IMR-90 (cell line): ENCODE results near the gene OR10W1. TPM values are rescaled to one million over a fixed set of nuclear protein-coding genes. Genes with fewer than 3 reads are reported as not detected.

ENCODE experiments used
- ATAC-seq: fragments of 200-7000 bp; cut with Tn5 transposase; 2 replicates; pipeline ENCODE4 v1.9.1; 2020; ENCODE audit warnings: low read depth, mild to moderate bottlenecking, moderate library complexity
- Bru-seq: library from RNA; stranded (reverse); fragments of 400-500 nt; gene quantifications from one replicate; lab custom pipeline; 2021; lab: Mats Ljungman, UMichigan
- BruChase-seq, 2 experiments: library from RNA; stranded (reverse); fragments of 400-500 nt; gene quantifications; one replicate each; lab custom pipeline; 2021; lab: Mats Ljungman, UMichigan
- BruUV-seq: library from RNA; stranded (reverse); fragments of 400-500 nt; replicated peaks from 2 replicates; lab custom pipeline; 2021; lab: Mats Ljungman, UMichigan
- CTCF ChIA-PET: fragments of 300-600 bp; formaldehyde crosslinking; extraction: SDS; loops from one replicate; lab custom pipeline; 2021; ENCODE audit warnings: antibody characterized with exemption; lab: Yijun Ruan, JAX
- POLR2A ChIA-PET: fragments of 300-600 bp; sonication (Branson Sonifier 250); formaldehyde crosslinking; loops from one replicate; lab custom pipeline; 2022; ENCODE audit warnings: antibody characterized with exemption; ENCODE audit not compliant: unreplicated experiment; lab: Charles Lee
- DNase-seq: peaks from one replicate; pipeline ENCODE4 v3.0.0; 2013
- H2AFZ ChIP-seq: replicated peaks from 2 replicates; pipeline ENCODE3; 2013; ENCODE audit warnings: low read length, mild to moderate bottlenecking; ENCODE audit not compliant: poor library complexity
- H2AK5ac ChIP-seq: 2 replicates; pipeline ENCODE4 v1.6.1; 2013; ENCODE audit warnings: low read depth, low read length, inconsistent platforms
- H2AK9ac ChIP-seq: replicated peaks from 2 replicates; pipeline ENCODE3; 2013; ENCODE audit warnings: mild to moderate bottlenecking, low read depth, low read length, moderate library complexity; ENCODE audit not compliant: poor library complexity
- H2BK120ac ChIP-seq: 2 replicates; pipeline ENCODE4 v1.6.1; 2013; ENCODE audit warnings: low read depth, low read length, inconsistent platforms
- H2BK15ac ChIP-seq: 3 replicates; pipeline ENCODE4 v1.6.1; 2013; ENCODE audit warnings: low read depth, low read length, inconsistent platforms
- H2BK20ac ChIP-seq: 2 replicates; pipeline ENCODE4 v1.6.1; 2013; ENCODE audit warnings: low read depth, mild to moderate bottlenecking, inconsistent platforms, low read length, moderate library complexity
- H2BK5ac ChIP-seq: 2 replicates; pipeline ENCODE4 v1.6.1; 2013; ENCODE audit warnings: mild to moderate bottlenecking, low read depth, low read length, inconsistent platforms; ENCODE audit not compliant: poor library complexity, severe bottlenecking
- H3K14ac ChIP-seq: replicated peaks from 2 replicates; pipeline ENCODE4 v1.6.1; 2013; ENCODE audit warnings: low read depth, low read length, inconsistent platforms
- H3K18ac ChIP-seq: 2 replicates; pipeline ENCODE4 v1.6.1; 2013; ENCODE audit warnings: low read depth, low read length, control low read depth
- H3K23ac ChIP-seq: 2 replicates; pipeline ENCODE4 v1.6.1; 2013; ENCODE audit warnings: low read depth, low read length, inconsistent platforms
- H3K27ac ChIP-seq: 2 replicates; pipeline ENCODE4 v1.5.1; 2013; ENCODE audit warnings: mild to moderate bottlenecking, control low read depth, low read length; ENCODE audit not compliant: insufficient read depth
- H3K27me3 ChIP-seq: 2 replicates; pipeline ENCODE4 v1.6.1; 2013; ENCODE audit warnings: low read length; ENCODE audit not compliant: control insufficient read depth, insufficient read depth
- H3K36me3 ChIP-seq: 2 replicates; pipeline ENCODE4 v1.6.1; 2013; ENCODE audit warnings: low read length, mixed read lengths; ENCODE audit not compliant: control insufficient read depth, insufficient read depth
- H3K4ac ChIP-seq: 2 replicates; pipeline ENCODE4 v1.6.1; 2013; ENCODE audit warnings: low read depth, low read length, inconsistent platforms
- H3K4me1 ChIP-seq: 2 replicates; pipeline ENCODE4 v1.6.1; 2013; ENCODE audit warnings: low read length, mixed read lengths; ENCODE audit not compliant: control insufficient read depth, insufficient read depth
- H3K4me2 ChIP-seq: 2 replicates; pipeline ENCODE4 v1.6.1; 2013; ENCODE audit warnings: low read depth, mild to moderate bottlenecking, control low read depth, low read length, moderate library complexity
- H3K4me3 ChIP-seq: 2 replicates; pipeline ENCODE4 v1.5.1; 2013; ENCODE audit warnings: low read depth, mild to moderate bottlenecking, control low read depth, low read length, moderate library complexity; ENCODE audit not compliant: insufficient read depth
- H3K56ac ChIP-seq: 2 replicates; pipeline ENCODE4 v1.6.1; 2013; ENCODE audit warnings: low read length, inconsistent platforms; ENCODE audit not compliant: insufficient read depth; ENCODE audit errors: extremely low read depth
- H3K79me1 ChIP-seq, 2 experiments: 2 replicates each; pipeline ENCODE4 v1.6.1; 2013; ENCODE audit warnings: low read length in 2 of 2, inconsistent platforms in 1 of 2, low read depth in 1 of 2
- H3K9ac ChIP-seq: 2 replicates; pipeline ENCODE4 v1.6.1; 2013; ENCODE audit warnings: low read depth, low read length, control low read depth
- H3K9me1 ChIP-seq: 2 replicates; pipeline ENCODE4 v1.6.1; 2013; ENCODE audit warnings: low read length, inconsistent platforms; ENCODE audit not compliant: insufficient read depth
- H3K9me3 ChIP-seq: 2 replicates; pipeline ENCODE4 v1.6.1; 2013; ENCODE audit warnings: low read length; ENCODE audit not compliant: control insufficient read depth, insufficient read depth
- H4K20me1 ChIP-seq: 2 replicates; pipeline ENCODE4 v1.6.1; 2013; ENCODE audit warnings: low read length, inconsistent platforms; ENCODE audit not compliant: insufficient read depth
- H4K5ac ChIP-seq: 2 replicates; pipeline ENCODE4 v1.6.1; 2013; ENCODE audit warnings: mild to moderate bottlenecking, low read depth, low read length, control low read depth
- H4K8ac ChIP-seq, 2 experiments: 2 replicates each; pipeline ENCODE4 v1.6.1; 2013; ENCODE audit warnings: low read depth in 2 of 2, low read length in 2 of 2, control low read depth in 1 of 2, inconsistent platforms in 1 of 2
- H4K91ac ChIP-seq: 2 replicates; pipeline ENCODE4 v1.6.1; 2013; ENCODE audit warnings: low read depth, low read length, inconsistent platforms; ENCODE audit not compliant: insufficient read depth
- BHLHE40 ChIP-seq: fragments of 150-350 bp; IDR thresholded peaks from 2 replicates; pipeline ENCODE4 v1.6.1; 2016; ENCODE audit warnings: mild to moderate bottlenecking, low read depth, low read length
- CEBPB ChIP-seq: IDR thresholded peaks from 2 replicates; pipeline ENCODE4 v1.6.1; 2012; ENCODE audit warnings: low read depth, low read length, improper control_type of control experiment
- FOS ChIP-seq: fragments of 150-350 bp; IDR thresholded peaks from 2 replicates; pipeline ENCODE4 v1.6.1; 2016; ENCODE audit warnings: low read depth, low read length
- RFX5 ChIP-seq: IDR thresholded peaks from 2 replicates; pipeline ENCODE4 v1.8.0; 2012; ENCODE audit warnings: low read depth, mild to moderate bottlenecking, low read length, moderate library complexity
- WGBS, 2 experiments: methylation state at CpG; one replicate each; pipeline versions ENCODE4 v1.1.5 to v1.1.7; 2013; ENCODE audit warnings: missing lambda C conversion rate in 2 of 2; ENCODE audit not compliant: insufficient read length in 1 of 2; ENCODE audit errors: extremely low coverage in 2 of 2; 5-methylcytosine and 5-hydroxymethylcytosine counted together
- dilution Hi-C: fragments of 300-500 bp; cut with HindIII; formaldehyde crosslinking; loops from one replicate; pipeline ENCODE4 v1.14.3; 2018; ENCODE audit warnings: low sequenced_read_pairs; ENCODE audit not compliant: unreplicated experiment
- in situ Hi-C: fragments of 300-500 bp; cut with MboI; formaldehyde crosslinking; loops from 3 replicates; pipeline ENCODE4 v1.14.3; 2019; ENCODE audit warnings: low sequenced_read_pairs, inconsistent platforms, mixed read lengths
- intact Hi-C: fragments of 100-400 bp; cut with micrococcal nuclease; formaldehyde crosslinking; loops from 2 replicates; pipeline ENCODE4 v1.10.0; 2022
- long read RNA-seq: library from polyadenylated mRNA; unstranded; transcript quantifications from one replicate; pipeline ENCODE4 v2.0.0, GENCODE V29; 2021; ENCODE audit not compliant: unreplicated experiment
- polyA plus RNA-seq, 3 experiments: library from polyadenylated mRNA; depleted of rRNA; stranded (reverse); fragments of >200 nt; gene quantifications; 2 replicates each; pipeline ENCODE4 v1.2.3, GENCODE V29; 2012; ENCODE audit warnings: low replicate concordance in 1 of 3
- total RNA-seq: library from RNA; depleted of rRNA; stranded (reverse); fragments of >200 nt; gene quantifications from 2 replicates; pipeline ENCODE4 v1.2.3, GENCODE V29; 2012; rRNA removed
- TF ChIP-seq, protein P1 (sequence below): conservative IDR thresholded peaks from 2 replicates; pipeline ENCODE4 v1.5.1; 2012; ENCODE audit warnings: mild to moderate bottlenecking, low read depth, low read length, improper control_type of control experiment

Gene OR10W1, protein sequence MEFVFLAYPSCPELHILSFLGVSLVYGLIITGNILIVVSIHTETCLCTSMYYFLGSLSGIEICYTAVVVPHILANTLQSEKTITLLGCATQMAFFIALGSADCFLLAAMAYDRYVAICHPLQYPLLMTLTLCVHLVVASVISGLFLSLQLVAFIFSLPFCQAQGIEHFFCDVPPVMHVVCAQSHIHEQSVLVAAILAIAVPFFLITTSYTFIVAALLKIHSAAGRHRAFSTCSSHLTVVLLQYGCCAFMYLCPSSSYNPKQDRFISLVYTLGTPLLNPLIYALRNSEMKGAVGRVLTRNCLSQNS
- total RNA-seq = not detected in 2 replicates
- not detected in 2 replicates for polyA plus RNA-seq (2012; rRNA removed)
- not detected in 2 replicates for polyA plus RNA-seq (2012; cell fraction: cytosol; rRNA removed)
- 0.05 TPM in 1 of 2 replicates, not detected in the other for polyA plus RNA-seq (2012; cell fraction: nucleus; rRNA removed; ENCODE audit: low replicate concordance)
- percentile 49 among the genes with signal in this experiment for Bru-seq, nascent RNA
- percentile 37 among the genes with signal in this experiment for BruChase-seq, experiment 1, labeled RNA remaining after a 6-hour chase
- BruChase-seq, experiment 2, labeled RNA remaining after a 2-hour chase = percentile 37 among the genes with signal in this experiment
- long read RNA-seq = 0 reads

DNA sequence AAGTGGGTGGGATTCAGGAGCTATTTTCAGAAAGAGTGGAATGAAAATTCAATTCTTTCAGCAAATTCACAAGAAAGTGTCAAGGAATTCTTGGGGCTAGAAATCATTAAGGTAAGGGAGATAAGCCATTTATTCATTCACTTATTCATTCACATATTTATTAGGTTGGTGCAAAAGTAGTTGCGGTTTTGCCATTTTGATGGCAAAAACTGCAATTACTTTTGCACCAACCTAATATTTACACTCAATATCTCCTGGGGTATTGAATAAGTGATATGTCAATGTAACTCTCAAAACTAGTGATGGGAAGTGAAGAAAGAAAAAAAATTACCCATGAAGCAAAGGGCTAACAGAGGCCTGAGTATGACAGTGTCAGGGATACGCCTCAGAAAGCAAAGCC, at the start of gene OR10W1:
Gene OR10W1 (minus strand): TSS at position 119 of the 400 bp plus-strand sequence. CDS start 402 bp downstream, outside the sequence.
- no peak for DNase-seq
- Histone ChIP-seq H4K91ac (no peak within 1 kb of the TSS), H2BK5ac (no peak within 1 kb of the TSS), H3K27ac (no peak within 1 kb of the TSS), H3K9me1 (no peaks in the 10 kb centered on the region), H2AK9ac (no peak within 1 kb of the TSS), H3K4me2 (no peak within 1 kb of the TSS), H3K4me1 (no peaks in the 10 kb centered on the region), H4K20me1 (no peaks in the 10 kb centered on the region), H3K9ac (no peak within 1 kb of the TSS), H3K27me3 (no peaks in the 10 kb centered on the region), H4K8ac (no peak within 1 kb of the TSS), H4K5ac (no peak within 1 kb of the TSS), H3K56ac (no peak within 1 kb of the TSS), H3K14ac (no peak within 1 kb of the TSS), H3K79me1 (no peaks in the 10 kb centered on the region), H2BK120ac (no peak within 1 kb of the TSS), H2BK20ac (no peak within 1 kb of the TSS), H3K9me3 (no peaks in the 10 kb centered on the region), H3K4me3 (no peak within 1 kb of the TSS), H3K36me3 (no peaks in the 10 kb centered on the region), H2AK5ac (no peak within 1 kb of the TSS), H3K23ac (no peak within 1 kb of the TSS), H3K4ac (no peak within 1 kb of the TSS), H2AFZ (peak within 1 kb of the TSS; percentile 51), H2BK15ac (no peak within 1 kb of the TSS), H3K18ac (no peak within 1 kb of the TSS)
- in situ Hi-C loops (no loop called here), dilution Hi-C loops (no loop called here), intact Hi-C loops (no loop called here)
- CTCF ChIA-PET = no interaction called here
- POLR2A ChIA-PET = no interaction called here
- no peak for ATAC-seq
- TF ChIP-seq FOS (no peak), RFX5 (no peak), CEBPB (no peak), BHLHE40 (no peak)
- TF ChIP-seq, protein P1, sequence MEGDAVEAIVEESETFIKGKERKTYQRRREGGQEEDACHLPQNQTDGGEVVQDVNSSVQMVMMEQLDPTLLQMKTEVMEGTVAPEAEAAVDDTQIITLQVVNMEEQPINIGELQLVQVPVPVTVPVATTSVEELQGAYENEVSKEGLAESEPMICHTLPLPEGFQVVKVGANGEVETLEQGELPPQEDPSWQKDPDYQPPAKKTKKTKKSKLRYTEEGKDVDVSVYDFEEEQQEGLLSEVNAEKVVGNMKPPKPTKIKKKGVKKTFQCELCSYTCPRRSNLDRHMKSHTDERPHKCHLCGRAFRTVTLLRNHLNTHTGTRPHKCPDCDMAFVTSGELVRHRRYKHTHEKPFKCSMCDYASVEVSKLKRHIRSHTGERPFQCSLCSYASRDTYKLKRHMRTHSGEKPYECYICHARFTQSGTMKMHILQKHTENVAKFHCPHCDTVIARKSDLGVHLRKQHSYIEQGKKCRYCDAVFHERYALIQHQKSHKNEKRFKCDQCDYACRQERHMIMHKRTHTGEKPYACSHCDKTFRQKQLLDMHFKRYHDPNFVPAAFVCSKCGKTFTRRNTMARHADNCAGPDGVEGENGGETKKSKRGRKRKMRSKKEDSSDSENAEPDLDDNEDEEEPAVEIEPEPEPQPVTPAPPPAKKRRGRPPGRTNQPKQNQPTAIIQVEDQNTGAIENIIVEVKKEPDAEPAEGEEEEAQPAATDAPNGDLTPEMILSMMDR = no peak
- no CpG with 5 or more reads among the region's 2 CpGs for WGBS, 2 experiments
- BruUV-seq = no TSS peak
